ENCODE data around the gene PRF1. TPM values are rescaled to one million over a fixed set of nuclear protein-coding genes. Genes with fewer than 3 reads are reported as not detected.

PRF1 gene
- total and polyA plus RNA-seq, 2 donors from 2014 or later: 1.4 to 8.8 TPM

DNA sequence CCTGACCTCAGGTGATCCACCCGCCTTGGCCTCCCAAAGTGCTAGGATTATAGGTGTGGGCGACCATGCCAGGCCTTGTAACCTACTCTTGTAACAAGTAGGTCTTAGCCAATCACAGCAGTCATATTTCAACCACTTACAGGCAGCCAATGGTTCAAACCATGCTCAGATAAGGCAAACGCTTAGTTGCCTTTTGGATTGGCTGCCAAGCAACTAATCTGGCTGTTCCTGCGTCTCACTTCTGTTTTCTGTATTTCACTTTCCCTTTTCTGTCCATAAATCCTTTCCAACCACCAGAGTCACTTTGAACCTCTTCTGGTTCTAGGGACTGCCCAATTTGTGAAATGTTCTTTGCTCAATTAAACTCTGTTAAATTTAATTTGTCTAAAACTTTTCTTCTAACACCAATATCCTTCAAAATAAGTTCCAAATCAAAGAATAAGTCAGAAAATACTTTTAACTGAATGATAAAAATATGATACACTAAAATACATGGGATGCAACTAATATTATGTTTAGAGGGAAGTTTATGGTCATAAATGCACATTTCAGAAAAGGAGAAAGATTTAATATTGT is 19.1 kb upstream of the PRF1 start:
- Histone ChIP-seq H3K27ac (ENCODE audit: low read depth in 2 of 2, low read length in 2 of 2) (no peak overlapping the region), H3K36me3 (ENCODE audit: control insufficient read depth in 2 of 3, insufficient read depth in 3 of 3, low read length in 3 of 3) (no peaks in the 10 kb centered on the region), H3K9ac (ENCODE audit: low read length in 3 of 3) (no peak overlapping the region), H3K9me3 (ENCODE audit: control insufficient read depth in 2 of 3, insufficient read depth in 1 of 3, low read length in 3 of 3) (peaks cover 0 to 8% (median 0%) of the 10 kb centered on the region in 3 donors), H3K27me3 (ENCODE audit: control insufficient read depth, insufficient read depth, low read length) (no peaks in the 10 kb centered on the region), H3K4me3 (ENCODE audit: low read length in 3 of 3) (no peak overlapping the region), H3K4me1 (ENCODE audit: control insufficient read depth in 2 of 3, insufficient read depth in 2 of 3, low read depth in 1 of 3, low read length in 3 of 3) (no peaks in the 10 kb centered on the region)
- TF ChIP-seq, protein P1, sequence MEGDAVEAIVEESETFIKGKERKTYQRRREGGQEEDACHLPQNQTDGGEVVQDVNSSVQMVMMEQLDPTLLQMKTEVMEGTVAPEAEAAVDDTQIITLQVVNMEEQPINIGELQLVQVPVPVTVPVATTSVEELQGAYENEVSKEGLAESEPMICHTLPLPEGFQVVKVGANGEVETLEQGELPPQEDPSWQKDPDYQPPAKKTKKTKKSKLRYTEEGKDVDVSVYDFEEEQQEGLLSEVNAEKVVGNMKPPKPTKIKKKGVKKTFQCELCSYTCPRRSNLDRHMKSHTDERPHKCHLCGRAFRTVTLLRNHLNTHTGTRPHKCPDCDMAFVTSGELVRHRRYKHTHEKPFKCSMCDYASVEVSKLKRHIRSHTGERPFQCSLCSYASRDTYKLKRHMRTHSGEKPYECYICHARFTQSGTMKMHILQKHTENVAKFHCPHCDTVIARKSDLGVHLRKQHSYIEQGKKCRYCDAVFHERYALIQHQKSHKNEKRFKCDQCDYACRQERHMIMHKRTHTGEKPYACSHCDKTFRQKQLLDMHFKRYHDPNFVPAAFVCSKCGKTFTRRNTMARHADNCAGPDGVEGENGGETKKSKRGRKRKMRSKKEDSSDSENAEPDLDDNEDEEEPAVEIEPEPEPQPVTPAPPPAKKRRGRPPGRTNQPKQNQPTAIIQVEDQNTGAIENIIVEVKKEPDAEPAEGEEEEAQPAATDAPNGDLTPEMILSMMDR (IDR thresholded peaks at IDR 0.05; ENCODE audit: borderline replicate concordance, extremely low read depth, insufficient read depth): no peak
- no peak for FAIRE-seq
- intact Hi-C loops (cut with DNase I): no loop called here
- no peak for DNase-seq

DNA sequence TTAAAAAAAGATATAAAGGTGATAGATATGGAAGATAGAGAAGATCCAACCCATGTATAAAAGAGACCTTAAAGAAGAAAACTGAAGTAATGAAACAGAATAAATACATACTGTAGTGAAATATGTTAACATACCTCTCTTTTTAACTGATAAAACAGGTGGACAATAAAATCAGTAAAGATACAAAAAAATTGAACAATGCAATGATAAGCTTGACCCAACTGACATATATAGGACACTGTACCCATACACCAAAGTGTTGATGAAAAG is 17.4 kb upstream of the PRF1 start:
- Histone ChIP-seq H3K27ac (ENCODE audit: low read depth in 2 of 2, low read length in 2 of 2) (no peak overlapping the region), H3K9ac (ENCODE audit: low read length in 3 of 3) (no peak overlapping the region), H3K4me3 (ENCODE audit: low read length in 3 of 3) (no peak overlapping the region), H3K27me3 (ENCODE audit: control insufficient read depth, insufficient read depth, low read length) (no peaks in the 10 kb centered on the region), H3K4me1 (ENCODE audit: control insufficient read depth in 2 of 3, insufficient read depth in 2 of 3, low read depth in 1 of 3, low read length in 3 of 3) (no peaks in the 10 kb centered on the region), H3K9me3 (ENCODE audit: control insufficient read depth in 2 of 3, insufficient read depth in 1 of 3, low read length in 3 of 3) (peaks cover 0 to 8% (median 0%) of the 10 kb centered on the region in 3 donors), H3K36me3 (ENCODE audit: control insufficient read depth in 2 of 3, insufficient read depth in 3 of 3, low read length in 3 of 3) (no peaks in the 10 kb centered on the region)
- FAIRE-seq: no peak
- intact Hi-C loops (cut with DNase I): no loop called here
- TF ChIP-seq, protein P1 (IDR thresholded peaks at IDR 0.05; ENCODE audit: borderline replicate concordance, extremely low read depth, insufficient read depth): no peak
- DNase-seq: no peak

DNA sequence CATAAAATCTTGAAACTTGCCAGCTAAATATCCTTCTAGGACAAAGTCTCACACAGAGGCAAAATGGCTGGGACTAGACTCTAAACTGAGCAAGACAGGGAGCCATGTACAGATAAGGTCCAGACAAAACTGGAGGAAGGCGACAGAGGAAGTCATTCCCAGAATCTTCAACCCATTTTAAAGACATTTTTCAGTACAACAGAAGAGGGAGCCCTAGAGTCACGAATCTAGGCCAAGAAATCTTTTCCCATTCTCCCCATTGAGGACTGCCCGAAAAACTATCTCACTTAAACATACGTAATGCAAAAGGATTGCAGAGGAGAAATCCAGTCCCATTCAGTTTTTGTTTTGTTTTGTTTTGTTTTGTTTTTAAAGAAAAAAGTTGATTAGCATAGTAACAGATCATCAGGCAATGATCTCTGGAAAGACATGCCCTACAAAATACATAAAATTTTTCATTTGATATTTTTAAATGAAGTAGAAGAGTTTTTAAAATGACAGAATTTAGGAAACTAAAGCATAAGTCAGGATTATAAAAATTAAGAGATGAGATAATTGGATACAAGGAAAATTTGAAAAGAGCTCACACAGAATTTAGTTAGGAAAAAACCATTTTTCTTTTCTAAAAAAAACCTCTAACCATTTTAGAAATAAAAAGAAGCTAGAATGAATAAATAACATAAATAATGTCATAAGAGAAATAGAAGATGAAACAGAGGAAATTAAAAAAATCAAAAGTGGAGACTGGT is 16.9 kb upstream of the PRF1 start:
- TF ChIP-seq, protein P1 (IDR thresholded peaks at IDR 0.05; ENCODE audit: borderline replicate concordance, extremely low read depth, insufficient read depth): peak; percentile 9
- intact Hi-C loops (cut with DNase I): no loop called here
- no peak for FAIRE-seq

More for the DNA sequence above, 16.9 kb upstream of the PRF1 start:
- H3K9ac ChIP-seq (ENCODE audit: low read length in 3 of 3): no peak overlapping the region
- H3K4me1 ChIP-seq (ENCODE audit: control insufficient read depth in 2 of 3, insufficient read depth in 2 of 3, low read depth in 1 of 3, low read length in 3 of 3): no peaks in the 10 kb centered on the region
- DNase-seq: no peak
- no peak overlapping the region for H3K4me3 ChIP-seq (ENCODE audit: low read length in 3 of 3)
- H3K9me3 ChIP-seq (ENCODE audit: control insufficient read depth in 2 of 3, insufficient read depth in 1 of 3, low read length in 3 of 3): peaks cover 0 to 8% (median 0%) of the 10 kb centered on the region in 3 donors
- no peak overlapping the region for H3K27ac ChIP-seq (ENCODE audit: low read depth in 2 of 2, low read length in 2 of 2)
- H3K36me3 ChIP-seq (ENCODE audit: control insufficient read depth in 2 of 3, insufficient read depth in 3 of 3, low read length in 3 of 3): no peaks in the 10 kb centered on the region
- no peaks in the 10 kb centered on the region for H3K27me3 ChIP-seq (ENCODE audit: control insufficient read depth, insufficient read depth, low read length)

Measured in kidney (tissue), 14 donors.